Cardiac muscle cell (in vitro differentiated cells and primary cell): ENCODE results near the gene C1R. TPM values are rescaled to one million over a fixed set of nuclear protein-coding genes. Genes with fewer than 3 reads are reported as not detected.

Experiments used
- DNase-seq, 2 donors: peaks; one replicate each; pipeline versions ENCODE4 v3.0.0 to v3.0.0-alpha.2; 2010 to 2017; ENCODE audit warnings: low read depth in 1 of 2, low spot score in 1 of 2
- H3K27ac ChIP-seq: fragments of 200-600 bp; sonication (generic); 2 replicates; pipeline ENCODE4 v1.5.1; 2016
- H3K27me3 ChIP-seq: fragments of 200-600 bp; sonication (generic); 2 replicates; pipeline ENCODE4 v1.6.0; 2016; ENCODE audit warnings: control low read depth
- H3K36me3 ChIP-seq: fragments of 200-600 bp; sonication (generic); 2 replicates; pipeline ENCODE4 v1.5.1; 2016; ENCODE audit warnings: control low read depth
- H3K4me1 ChIP-seq: fragments of 200-600 bp; sonication (generic); 2 replicates; pipeline ENCODE4 v1.8.1; 2017; ENCODE audit warnings: low read depth, mild to moderate bottlenecking, mixed run types
- H3K4me3 ChIP-seq: fragments of 200-600 bp; sonication (generic); 2 replicates; pipeline ENCODE4 v1.5.1; 2016; ENCODE audit warnings: mild to moderate bottlenecking
- H3K9me3 ChIP-seq: fragments of 200-600 bp; sonication (generic); 2 replicates; pipeline ENCODE4 v1.5.1; 2017; ENCODE audit warnings: low read depth, mild to moderate bottlenecking, control low read depth
- polyA plus RNA-seq: library from polyadenylated mRNA; unstranded; fragments of >200 nt; fragmentation: Nextera tagmentation; extraction: Ambion mirVana; gene quantifications from 2 replicates; pipeline ENCODE4 v1.2.1, GENCODE V29; 2016
- total RNA-seq: library from RNA; depleted of rRNA; stranded (reverse); fragments of >200 nt; gene quantifications from 2 replicates; pipeline ENCODE4 v1.2.3, GENCODE V29; 2016
- TF ChIP-seq, protein P1 (sequence below): IDR thresholded peaks from 2 replicates; pipeline ENCODE4 v1.5.1; 2012; ENCODE audit warnings: low read depth, mild to moderate bottlenecking, low read length

C1R gene
- total and polyA plus RNA-seq, 2 experiments from 2014 or later: 1.5 to 2.4 TPM

DNA sequence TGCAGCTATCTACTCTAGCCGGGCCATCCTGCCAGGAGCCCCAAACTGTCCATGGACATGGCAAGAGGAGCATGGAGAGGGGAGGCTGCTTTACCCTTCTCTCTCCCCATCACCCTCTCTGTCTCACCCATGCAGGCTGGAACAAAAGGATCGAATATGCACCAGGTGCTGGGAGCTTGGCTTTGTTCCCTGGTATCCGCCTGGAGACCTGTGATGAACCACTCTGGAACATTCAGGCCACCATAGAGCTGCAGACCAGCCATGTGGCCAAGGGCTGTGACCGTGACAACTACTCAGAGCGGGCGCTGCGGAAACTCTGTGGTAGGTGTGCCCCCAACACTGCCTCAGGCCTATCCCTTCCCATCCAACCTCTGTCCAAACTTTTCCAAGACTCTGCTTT, 43.8 kb upstream of the C1R start:
- Histone ChIP-seq H3K27me3 (peaks cover 9% of the 10 kb centered on the region), H3K9me3 (no peaks in the 10 kb centered on the region), H3K36me3 (peaks cover 2% of the 10 kb centered on the region), H3K4me1 (no peaks in the 10 kb centered on the region), H3K4me3 (no peak overlapping the region), H3K27ac (no peak overlapping the region)
- TF ChIP-seq, protein P1, sequence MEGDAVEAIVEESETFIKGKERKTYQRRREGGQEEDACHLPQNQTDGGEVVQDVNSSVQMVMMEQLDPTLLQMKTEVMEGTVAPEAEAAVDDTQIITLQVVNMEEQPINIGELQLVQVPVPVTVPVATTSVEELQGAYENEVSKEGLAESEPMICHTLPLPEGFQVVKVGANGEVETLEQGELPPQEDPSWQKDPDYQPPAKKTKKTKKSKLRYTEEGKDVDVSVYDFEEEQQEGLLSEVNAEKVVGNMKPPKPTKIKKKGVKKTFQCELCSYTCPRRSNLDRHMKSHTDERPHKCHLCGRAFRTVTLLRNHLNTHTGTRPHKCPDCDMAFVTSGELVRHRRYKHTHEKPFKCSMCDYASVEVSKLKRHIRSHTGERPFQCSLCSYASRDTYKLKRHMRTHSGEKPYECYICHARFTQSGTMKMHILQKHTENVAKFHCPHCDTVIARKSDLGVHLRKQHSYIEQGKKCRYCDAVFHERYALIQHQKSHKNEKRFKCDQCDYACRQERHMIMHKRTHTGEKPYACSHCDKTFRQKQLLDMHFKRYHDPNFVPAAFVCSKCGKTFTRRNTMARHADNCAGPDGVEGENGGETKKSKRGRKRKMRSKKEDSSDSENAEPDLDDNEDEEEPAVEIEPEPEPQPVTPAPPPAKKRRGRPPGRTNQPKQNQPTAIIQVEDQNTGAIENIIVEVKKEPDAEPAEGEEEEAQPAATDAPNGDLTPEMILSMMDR: no peak
- DNase-seq: no peak

DNA sequence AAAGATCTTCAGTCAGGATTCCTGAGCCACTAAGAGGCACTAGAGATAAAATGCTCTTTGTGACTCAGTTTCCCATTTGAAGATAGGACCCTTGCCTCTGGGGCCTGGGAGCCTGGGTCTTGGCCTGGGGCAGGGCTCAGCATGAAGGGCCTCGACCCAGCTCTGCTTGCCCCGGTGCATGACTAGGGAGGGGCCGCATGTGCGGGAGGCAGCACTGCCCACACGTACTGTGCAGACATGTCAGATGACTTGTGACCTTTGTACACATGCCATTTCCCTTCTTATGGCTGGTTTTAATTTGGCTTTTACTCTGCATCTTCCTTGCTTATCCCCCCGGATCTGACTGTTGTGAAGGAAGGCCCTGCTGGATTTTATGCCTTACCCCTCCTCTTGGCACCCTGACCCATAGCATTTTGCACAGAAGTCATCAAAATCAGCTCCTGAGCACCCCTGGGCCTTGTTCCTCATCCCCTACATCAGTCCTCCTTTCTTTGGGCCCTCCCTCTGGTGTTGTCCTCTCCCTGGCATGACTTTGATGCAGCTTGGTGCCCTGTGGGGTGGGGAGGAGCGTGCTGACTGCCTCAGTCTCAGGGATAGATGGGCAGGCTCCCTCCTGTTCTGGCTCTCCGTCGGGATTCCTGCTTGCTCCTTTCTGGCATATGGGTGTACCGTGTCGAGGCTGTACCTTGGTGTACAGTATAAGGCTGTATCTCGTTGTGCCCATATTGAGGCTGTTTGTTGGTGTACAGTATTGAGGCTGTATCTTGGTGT, 42.3 kb upstream of the C1R start:
- H3K27me3 ChIP-seq: peaks cover 12% of the 10 kb centered on the region
- TF ChIP-seq, protein P1: no peak

DNA sequence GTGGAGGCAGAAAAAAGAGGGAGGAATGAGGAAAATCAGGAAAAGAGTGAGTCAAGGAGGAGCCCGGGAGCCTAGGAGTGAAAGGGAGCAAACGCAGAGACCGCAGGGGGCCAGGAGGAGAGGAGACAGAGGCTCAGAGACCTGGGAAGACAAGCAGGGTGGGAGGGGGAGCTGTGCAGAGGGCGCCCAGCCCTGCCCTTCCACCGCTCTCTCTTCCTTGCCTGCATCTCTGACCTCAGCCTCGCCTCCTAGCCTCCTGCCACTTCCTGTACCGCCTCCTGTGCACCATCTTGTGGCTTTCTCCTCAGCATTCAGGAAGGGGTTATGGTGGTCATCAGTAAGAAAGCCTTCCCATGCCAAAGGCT, 39.2 kb upstream of the C1R start:
- H3K4me3 ChIP-seq: peak overlapping the region; percentile 44
- DNase-seq: no peak
- H3K27ac ChIP-seq: no peak overlapping the region
- TF ChIP-seq, protein P1: no peak
- peaks cover 2% of the 10 kb centered on the region for H3K36me3 ChIP-seq
- H3K9me3 ChIP-seq: no peaks in the 10 kb centered on the region
- H3K4me1 ChIP-seq: no peaks in the 10 kb centered on the region
- peaks cover 22% of the 10 kb centered on the region for H3K27me3 ChIP-seq

More for the DNA sequence above, 42.3 kb upstream of the C1R start:
- no peak overlapping the region for H3K4me3 ChIP-seq
- H3K4me1 ChIP-seq: no peaks in the 10 kb centered on the region
- H3K27ac ChIP-seq: no peak overlapping the region
- DNase-seq: no peak
- no peaks in the 10 kb centered on the region for H3K9me3 ChIP-seq
- H3K36me3 ChIP-seq: peaks cover 2% of the 10 kb centered on the region

DNA sequence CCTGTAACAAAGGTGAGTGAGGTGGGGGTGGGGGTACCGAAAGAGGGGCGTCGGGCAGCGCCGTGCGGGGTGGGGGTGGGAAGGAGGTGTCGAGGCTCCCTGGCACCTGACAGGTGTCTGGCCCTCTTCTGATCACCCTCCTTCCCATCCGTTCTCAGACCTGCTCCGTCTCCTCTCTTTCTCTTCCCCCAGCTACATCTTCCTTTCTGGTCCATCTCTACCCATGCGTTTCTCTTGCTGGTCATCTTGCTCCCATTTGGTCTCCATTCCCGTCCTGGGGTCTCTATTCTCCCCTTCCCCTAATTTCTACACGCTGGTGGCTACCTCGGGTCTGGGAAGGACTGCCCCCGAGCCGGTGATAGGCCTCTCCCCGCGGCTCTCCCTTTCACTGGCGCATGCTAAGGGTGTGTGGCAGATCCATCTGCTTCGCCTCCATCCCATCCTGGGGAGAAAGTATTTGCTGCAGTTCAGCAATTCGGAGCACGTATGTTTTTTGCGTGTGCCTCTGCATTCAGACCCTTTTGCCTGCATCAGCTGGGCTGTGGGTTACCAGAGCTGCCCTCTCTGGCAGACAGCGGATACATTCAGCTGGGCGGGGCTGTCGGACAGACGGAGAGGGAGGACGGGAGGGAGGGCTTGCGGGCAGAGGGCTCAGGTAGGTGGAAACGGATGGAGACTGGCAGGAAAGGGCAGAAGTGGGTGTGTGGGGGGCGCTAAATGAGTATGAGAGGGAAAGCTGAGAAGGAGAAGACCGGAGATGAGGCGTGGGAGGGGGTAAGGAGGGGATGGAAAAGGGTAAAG, 38.7 kb upstream of the C1R start:
- TF ChIP-seq, protein P1: no peak
- Histone ChIP-seq H3K27me3 (peaks cover 22% of the 10 kb centered on the region), H3K27ac (no peak overlapping the region), H3K4me3 (peak overlapping the region; percentile 44), H3K4me1 (no peaks in the 10 kb centered on the region), H3K36me3 (no peaks in the 10 kb centered on the region), H3K9me3 (no peaks in the 10 kb centered on the region)
- peak; percentile 54 to 58 for DNase-seq

DNA sequence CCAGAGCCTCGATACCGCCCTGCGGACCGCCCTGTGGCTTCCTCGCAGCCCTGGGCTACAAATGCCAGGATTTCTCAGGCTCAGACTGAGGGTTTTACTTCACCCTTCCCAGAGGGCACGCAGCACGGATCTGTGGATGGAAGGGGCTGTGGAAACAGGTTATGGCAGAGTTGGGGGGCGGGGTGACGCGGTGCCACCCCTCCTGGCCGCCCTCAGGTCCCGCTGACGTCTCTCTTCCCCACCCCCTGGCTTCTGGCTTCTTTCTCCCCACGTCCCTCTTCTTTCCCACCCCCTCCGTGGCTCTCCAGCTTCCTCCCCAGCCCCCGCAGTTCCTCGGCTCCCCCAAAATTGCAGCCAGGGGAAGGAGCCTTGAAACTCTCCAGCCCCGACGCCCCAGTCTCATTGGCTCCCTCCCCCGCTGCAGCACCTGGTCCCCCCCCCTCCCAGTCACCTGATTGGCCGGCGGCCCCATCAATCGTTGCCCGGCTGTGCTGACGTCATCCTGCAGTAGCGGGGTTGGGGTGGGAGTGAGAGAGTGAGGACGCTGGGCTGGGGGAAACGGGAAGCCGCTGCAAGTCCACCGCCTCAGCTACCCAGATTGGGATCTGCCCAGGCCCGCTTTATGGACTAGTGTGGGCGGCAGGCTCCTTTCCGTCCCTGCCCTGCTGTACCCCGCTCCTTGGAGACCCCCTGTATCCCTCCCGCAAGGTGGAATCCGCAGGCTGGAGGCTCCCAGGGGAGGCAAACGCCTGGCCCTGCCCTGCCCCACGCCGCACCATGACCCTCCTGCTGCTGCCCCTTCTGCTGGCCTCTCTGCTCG, 37.8 kb upstream of the C1R start, which contains the start of gene CLSTN3:
CLSTN3 (plus strand) TSS at position 500 of the 820 bp plus-strand sequence; CDS start at position 778, 278 bp downstream.
- DNase-seq: peak; percentile 83 to 92
- Histone ChIP-seq H3K27me3 (peaks cover 23% of the 10 kb centered on the region), H3K36me3 (no peaks in the 10 kb centered on the region), H3K4me1 (no peaks in the 10 kb centered on the region), H3K4me3 (peak within 1 kb of the TSS; percentile 44), H3K9me3 (no peaks in the 10 kb centered on the region), H3K27ac (no peak within 1 kb of the TSS)
- TF ChIP-seq, protein P1: no peak
